Mammary epithelial cell (primary cell): Measurements from ENCODE around the gene KAZN.

Experiments used
- EZH2 ChIP-seq: IDR thresholded peaks from 2 replicates; pipeline ENCODE4 v1.6.1; 2012; ENCODE audit warnings: low read length, inconsistent platforms, borderline replicate concordance
- TF ChIP-seq, protein P1 (sequence below), 2 donors: IDR thresholded peaks in 1 of 2; conservative IDR thresholded peaks in 1 of 2; 2 replicates each; pipeline ENCODE4 v1.5.1; 2011 to 2012; ENCODE audit warnings: inconsistent platforms in 2 of 2, low read length in 2 of 2, mild to moderate bottlenecking in 2 of 2, control low read depth in 1 of 2, low read depth in 1 of 2; ENCODE audit not compliant: insufficient read depth in 1 of 2; ENCODE audit errors: extremely low read depth in 1 of 2

DNA sequence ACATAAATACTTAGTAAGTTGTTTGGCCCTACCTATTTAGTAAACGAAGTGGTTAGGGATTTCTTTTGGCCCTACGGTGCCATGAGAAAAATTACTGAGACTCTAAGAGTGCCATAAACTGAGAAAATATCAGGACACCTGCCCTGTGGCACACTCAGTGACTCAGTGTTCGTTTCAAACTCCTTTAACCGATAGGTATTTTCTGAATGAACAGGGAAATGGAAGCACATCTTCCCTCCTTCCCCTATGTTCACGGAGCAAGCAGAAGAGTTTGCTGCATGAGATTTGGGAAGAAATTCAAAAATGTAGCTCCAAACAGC, 134.2 kb downstream of the KAZN start:
- TF ChIP-seq, protein P1, sequence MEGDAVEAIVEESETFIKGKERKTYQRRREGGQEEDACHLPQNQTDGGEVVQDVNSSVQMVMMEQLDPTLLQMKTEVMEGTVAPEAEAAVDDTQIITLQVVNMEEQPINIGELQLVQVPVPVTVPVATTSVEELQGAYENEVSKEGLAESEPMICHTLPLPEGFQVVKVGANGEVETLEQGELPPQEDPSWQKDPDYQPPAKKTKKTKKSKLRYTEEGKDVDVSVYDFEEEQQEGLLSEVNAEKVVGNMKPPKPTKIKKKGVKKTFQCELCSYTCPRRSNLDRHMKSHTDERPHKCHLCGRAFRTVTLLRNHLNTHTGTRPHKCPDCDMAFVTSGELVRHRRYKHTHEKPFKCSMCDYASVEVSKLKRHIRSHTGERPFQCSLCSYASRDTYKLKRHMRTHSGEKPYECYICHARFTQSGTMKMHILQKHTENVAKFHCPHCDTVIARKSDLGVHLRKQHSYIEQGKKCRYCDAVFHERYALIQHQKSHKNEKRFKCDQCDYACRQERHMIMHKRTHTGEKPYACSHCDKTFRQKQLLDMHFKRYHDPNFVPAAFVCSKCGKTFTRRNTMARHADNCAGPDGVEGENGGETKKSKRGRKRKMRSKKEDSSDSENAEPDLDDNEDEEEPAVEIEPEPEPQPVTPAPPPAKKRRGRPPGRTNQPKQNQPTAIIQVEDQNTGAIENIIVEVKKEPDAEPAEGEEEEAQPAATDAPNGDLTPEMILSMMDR (conservative IDR thresholded peaks at IDR 0.05 in 1 of 2, IDR thresholded peaks at IDR 0.05 in 1 of 2; ENCODE audit: extremely low read depth in 1 of 2, insufficient read depth in 1 of 2, low read depth in 1 of 2, low read length in 2 of 2): no peak
- no peak for TF ChIP-seq EZH2
